HG03432 (cell line): ENCODE data around the gene BTN2A1.
"Not testable (repeated sequence)": the region's sequence is repeated elsewhere in the genome, so short reads cannot be mapped to it uniquely, and the experiment has no call there.

Source experiments
- ATAC-seq: cut with Tn5 transposase; IDR thresholded peaks from one replicate; pipeline ENCODE4 v1.9.1; 2021; ENCODE audit warnings: mild to moderate bottlenecking, moderate library complexity; ENCODE audit not compliant: unreplicated experiment

The BTN2A1 gene

DNA sequence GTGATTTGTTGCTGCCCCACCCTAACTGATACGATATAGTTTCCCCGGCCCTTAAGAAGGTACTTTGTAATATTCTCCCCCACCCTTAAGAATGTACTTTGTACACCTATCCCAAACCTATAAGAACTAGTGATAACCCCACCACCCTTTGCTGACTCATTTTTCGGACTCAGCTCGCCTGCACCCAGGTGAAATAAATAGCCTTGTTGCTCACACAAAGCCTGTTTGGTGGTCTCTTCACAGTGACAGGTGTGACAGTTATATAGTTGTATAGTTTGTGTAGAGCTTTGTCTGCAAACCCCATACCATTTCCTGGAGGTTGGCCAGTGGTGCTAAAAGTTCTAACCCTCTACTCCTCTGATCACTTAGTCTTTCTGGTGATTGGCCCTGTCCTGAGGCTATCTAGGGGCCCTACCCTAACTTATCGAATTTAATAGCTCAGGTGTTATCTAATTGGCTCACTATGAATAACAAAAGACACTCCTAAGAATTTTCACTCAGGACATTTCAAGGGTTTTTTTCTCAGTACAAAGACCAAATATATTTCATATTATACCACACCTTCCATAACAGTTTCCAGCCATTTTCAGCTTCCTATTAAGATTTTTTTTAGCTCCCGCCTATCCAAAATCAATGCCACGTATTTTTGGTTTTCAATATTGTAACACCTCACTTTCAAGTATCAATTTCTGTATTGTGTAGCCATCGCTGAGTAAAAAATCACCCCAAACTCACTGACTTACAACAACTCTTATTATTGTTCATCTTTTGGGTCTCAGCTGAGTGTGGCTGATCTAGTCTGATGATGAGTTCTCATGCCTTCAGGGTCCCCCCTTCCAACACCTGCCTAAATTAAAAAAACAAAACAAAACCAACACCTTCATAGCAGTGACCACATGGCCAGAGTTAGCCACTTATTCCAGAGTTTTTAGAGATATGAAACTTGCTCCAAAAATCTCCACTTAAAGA, 32.5 kb downstream of the BTN2A1 start:
- no peak for ATAC-seq

DNA sequence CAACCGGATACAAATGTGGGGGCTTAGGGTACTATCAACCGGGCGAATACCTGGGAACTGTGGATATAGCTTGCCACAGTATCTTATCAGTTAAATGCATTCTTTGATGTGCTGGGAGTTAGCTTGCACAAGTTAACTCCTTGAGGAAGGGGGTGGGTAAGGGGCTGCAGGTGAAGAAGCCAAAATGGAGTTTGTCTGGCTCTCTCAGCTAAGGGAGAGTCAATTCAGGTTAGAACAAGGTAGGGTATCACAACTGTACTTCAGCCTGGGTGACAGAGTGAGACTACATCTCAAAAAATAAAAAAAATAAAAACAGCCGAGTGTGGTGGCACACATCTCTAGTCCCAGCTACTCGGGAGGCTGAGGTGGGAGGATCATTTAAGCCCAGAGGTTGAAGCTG, 33.8 kb downstream of the BTN2A1 start:
- ATAC-seq = no peak

DNA sequence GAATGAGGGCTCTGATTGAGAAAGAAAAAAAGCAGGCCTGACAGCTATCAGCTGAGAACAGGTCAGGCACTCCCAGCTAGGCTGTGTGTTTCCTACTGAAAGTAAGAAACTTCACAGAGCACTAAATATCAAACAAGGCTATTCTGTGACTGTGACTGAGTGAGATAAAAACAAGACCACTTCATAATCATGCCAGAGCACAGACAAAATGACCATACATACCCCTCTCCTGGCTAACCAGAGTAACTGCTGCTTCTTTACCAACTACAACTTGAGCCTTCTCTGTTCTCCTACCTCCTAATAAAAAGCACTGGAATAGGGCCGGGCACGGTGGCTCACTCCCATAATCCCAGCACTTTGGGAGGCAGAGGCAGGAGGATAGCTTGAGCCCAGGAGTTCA, 35.5 kb downstream of the BTN2A1 start:
- ATAC-seq = no peak

DNA sequence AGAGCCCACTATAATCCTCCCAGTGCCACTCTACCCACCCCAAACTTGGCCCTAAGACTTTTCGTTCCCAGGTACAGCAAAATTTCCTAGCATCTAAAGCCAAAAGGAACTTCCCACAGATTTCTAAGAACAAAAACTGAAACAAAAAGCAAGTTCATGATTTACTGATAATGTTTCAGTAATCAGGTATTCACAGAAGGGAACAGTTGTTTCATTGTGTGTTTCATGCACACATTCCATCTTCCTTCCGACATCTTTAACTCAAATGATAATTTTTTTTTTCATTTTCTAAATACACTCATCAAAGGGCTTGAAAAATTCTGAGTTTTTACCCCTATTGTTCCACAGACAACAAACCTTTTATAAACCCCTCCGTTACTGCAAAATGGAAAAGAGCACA, 36.4 kb downstream of the BTN2A1 start:
- ATAC-seq = no peak

DNA sequence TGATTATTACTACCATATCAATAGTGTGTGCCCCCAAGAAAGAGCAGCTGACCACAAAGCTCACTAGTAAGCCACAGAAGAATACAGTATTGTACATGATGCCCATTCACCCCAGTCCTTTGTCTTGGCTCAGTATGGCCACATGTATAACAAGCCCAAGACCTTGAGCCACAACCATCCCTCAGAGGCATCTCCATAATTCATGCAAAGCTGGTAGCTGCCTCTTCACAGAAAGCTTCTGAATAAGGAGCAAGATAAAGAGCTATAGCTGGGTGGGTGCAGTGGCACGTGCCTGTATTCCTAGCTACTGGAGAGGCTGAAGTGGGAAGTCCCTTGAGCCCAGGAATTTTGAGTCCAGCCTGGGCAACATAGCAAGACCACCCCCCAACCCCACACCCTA, 37.5 kb downstream of the BTN2A1 start:
- ATAC-seq = no peak

DNA sequence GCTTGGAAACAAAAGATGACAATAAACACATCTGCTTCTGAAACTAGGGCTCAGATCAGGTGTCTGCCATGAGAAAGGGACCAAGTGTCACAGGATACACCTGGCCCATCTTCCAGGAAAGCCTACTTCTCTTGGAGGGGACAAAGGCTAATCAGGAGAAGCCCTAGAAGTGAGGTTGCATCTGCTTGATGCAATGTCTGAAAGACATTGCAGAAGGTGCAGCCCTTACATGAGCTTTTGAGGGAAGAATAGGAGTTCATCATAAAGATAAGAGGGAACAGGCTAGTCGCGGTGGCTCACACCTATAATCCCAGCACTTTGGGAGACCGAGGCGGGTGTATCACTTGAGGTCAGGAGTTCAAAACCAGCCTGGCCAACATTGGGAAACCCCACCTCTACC, 39.9 kb downstream of the BTN2A1 start:
- ATAC-seq = no peak

DNA sequence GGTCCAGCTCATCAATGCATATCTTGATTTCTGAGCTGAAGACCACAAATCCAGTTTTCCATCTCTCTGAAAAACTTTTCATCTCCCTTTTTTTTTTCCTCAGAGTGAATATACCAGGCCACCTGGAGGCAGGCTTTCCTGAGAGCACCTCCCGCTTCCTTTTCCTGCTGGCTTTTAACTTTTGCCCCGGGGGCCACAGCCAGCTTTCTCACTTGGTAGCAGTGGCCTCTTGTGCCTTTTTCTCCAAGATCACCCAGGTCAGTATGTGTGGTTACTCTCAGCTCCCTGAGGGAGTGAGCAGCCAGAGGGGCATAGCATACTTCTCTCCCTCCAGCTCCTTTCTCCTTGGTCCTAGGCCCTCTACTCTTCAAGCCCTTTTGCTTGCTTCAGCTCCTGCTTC, 42.3 kb downstream of the BTN2A1 start, which contains the start of gene BTN1A1:
Gene BTN1A1, plus strand, starts transcription at position 202 of the 400 bp plus-strand sequence. CDS start 984 bp downstream, outside the sequence.
- no peak for ATAC-seq

DNA sequence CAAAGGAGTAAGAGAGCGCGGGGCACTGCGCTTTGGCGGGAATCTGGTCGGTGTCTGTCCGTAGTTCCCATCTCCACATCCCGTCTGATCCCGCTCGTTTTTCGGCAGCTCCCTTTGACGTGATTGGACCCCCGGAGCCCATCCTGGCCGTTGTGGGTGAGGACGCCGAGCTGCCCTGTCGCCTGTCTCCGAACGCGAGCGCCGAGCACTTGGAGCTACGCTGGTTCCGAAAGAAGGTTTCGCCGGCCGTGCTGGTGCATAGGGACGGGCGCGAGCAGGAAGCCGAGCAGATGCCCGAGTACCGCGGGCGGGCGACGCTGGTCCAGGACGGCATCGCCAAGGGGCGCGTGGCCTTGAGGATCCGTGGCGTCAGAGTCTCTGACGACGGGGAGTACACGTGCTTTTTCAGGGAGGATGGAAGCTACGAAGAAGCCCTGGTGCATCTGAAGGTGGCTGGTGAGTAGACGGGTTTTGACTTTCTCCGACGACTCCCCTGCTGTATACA, 43.8 kb downstream of the BTN2A1 start:
- ATAC-seq = peak; percentile 50

DNA sequence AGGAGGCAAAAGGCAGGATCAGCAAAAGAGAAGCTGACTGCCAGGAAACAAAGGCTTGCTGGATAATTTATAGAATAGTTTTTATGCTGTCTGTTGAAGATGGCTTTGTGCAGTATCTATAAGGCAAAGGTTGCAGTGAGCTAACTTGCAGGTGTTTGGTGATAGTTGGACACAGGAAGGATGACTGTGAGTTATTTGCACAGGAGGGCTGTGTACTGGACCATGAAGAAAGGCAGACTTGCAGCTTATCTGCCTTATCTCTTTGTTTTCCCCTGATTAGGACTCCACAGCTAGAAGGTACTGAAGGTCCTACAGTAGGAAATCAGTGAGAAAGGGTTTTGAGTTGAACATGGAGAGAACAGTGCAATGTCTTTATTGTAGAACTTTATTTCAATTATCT, 44.4 kb downstream of the BTN2A1 start:
- no peak for ATAC-seq

DNA sequence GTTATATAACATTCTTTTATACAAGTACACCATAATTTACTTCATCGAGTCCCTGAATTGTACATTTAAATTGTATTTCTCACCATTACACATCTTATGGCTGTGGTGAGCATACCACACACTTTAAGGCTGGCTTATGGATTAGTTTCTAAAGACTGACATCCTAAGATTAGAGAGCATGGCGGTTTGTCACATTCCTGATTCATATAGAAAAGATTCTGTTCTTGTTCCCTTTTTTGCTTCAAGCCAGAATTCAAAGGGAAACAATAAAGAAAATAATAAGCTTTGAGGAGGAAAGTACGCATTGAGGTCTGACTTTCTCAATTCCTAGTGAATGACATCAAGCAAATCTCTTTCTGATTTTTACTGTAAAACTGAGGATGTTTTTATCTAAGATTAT, 44.9 kb downstream of the BTN2A1 start:
- no peak for ATAC-seq

DNA sequence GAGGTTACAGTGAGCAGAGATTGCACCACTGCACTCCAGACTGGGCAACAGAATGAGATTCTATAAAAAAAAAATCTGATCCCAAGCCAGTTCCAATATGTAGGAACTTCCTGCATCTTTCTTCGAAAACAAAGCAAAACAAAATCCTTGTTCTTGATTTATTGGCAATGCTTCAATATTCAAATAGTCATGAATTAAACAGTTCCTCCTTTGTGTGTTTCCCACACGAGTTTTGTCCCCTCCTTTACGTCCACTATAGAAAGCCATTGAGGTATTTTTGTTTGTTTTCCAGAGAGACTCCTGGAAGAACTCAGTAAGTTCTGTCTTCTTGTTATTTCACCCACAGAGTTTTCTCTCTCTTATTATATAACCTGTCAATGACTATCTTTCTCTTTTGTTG, 49.9 kb downstream of the BTN2A1 start:
- ATAC-seq = no peak

DNA sequence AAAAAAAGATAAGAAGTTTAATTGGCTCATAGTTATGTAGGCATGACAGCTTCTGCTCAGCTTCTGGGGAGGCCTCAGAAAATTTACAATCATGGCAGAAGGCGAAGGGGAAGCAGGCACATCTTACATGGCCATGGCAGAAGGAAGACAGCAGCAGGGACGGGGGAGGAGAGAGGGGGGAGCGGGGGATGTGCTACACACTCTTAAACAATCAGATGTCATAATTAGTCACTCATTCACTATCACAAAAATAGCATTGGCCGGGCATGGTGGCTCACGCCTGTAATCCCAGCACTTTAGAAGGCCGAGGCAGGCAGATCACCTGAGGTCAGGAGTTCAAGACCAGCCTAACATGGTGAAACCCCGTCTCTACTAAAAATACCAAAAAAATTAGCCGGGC, 53.3 kb downstream of the BTN2A1 start:
- ATAC-seq = not testable (repeated sequence)

DNA sequence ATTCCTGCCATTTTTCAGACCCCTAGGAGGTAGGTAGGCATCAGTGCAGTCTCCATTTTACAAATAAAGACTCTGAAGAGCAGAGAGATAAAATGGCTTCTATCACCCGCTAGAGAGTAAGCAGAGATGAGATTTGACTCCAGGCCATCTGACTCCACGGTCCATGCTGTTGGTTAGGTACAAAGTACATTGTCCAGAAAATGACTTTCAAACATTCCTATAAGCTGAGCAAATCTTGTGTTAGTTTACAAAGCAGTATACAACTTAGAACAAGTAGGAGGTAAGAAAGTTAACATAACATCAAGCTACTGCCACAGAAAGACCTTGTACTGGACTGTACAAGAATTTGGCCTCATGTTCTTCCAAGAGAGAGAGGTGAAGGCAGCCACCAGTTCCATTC, 57.2 kb downstream of the BTN2A1 start:
- no peak for ATAC-seq

DNA sequence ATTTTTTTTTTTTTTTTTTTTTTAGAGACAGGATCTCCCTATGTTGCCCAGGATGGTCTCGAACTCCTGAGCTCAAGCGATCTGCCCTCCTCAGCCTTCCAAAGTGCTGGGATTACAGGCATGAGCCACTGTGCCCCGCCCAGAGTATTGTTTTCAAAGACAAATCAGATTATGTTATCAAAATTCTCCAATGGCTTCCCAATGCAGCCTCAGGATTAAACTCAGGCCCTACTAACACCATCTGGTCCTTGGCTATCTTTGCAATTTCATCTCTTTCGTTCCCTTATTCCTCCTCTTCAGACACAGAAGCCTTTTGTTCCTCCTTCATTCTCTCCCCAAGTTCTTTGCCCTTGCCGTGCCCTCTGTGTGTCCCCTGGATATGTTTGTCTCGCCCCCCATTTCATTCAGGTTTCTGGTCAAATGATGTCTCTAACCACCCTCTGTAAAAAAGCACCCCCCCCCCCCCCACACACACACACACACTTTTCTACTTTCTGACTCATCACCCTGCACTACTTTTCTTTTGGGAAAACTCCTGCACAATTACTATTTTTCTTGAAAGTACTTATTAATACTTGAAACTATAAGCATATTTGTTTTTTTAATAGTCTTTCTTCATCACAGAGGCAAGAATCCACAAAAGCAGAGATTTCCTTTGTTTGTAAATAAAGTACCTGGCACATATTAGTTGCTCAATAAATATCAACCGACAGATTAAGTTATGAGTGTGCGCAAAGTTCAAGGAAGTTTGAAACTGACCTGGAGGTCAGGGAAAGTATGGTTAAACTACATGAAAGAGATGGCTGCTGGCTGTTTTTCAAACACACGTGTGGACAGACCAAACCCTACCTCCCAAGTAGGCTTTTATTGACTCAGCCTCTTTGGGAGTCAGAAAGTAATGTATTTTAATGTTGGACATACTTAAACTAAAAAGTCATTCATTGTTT, 59.0 kb downstream of the BTN2A1 start:
- ATAC-seq = no peak
